Measurements from ENCODE around the gene CNKSR2.

CNKSR2 gene

DNA sequence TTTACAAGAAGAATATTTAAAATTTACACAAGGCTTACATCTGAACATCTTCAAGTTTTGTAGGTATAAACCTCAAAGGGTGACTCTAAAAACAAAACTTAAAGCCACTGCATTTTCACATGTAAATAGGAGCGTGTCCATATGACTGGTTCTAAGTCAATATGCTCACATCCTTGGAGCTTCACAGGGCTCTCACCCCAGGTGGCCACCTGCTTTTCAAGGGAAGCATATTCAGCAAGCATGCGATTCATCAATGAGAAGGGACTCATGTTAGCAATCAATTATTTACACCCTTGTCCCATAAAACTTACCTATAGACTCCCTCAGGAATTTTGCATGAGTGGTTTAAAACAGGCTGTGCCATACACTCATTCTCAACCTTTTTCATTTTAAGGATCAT, 301.7 kb downstream of the CNKSR2 start:
- no peak for DNase-seq

DNA sequence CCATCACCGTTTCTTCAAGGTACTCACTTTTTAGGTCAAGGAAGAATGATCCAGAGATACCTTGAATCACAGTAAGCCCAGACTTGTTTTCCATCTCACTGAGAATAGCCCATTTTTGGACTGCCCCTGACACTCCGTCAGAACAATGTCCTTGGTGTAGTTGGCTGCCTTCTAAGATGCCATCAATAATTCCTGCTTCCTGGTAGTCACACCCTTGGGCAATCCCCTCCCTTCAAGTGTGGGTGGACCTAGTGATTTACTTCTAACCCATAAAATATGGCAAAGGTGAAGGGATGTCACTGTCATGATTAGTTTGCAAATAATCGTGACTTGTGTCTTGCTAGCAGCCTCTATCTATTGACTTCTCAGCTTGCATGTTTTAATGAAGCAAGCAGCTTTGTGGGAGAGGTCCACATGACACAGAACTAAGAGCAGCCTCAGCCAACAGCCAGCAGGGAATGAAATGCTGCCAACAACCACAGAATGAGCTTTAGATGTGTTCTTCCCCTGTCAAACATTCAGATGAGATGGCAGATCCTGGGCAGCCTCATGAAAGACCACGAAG, 303.9 kb downstream of the CNKSR2 start:
- no peak for DNase-seq

DNA sequence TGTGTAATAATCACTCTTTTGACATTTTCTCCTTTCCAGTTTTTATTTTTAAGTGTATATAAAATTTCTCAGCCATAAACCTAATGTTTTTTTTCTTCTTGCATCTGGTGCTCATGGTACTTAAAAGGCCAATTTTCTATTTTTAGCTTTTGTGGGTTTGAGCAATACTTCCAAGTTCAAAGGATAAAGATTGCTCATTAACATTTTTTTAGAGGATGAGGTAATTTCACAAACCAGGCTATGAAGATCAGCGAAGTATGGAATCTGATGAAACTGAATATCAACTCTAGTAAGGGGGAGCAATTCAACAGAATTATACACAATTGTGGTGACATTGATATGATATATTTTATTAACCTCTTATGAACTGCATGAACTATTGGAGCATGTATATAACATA, 309.7 kb downstream of the CNKSR2 start:
- DNase-seq: peak; percentile 76

DNA sequence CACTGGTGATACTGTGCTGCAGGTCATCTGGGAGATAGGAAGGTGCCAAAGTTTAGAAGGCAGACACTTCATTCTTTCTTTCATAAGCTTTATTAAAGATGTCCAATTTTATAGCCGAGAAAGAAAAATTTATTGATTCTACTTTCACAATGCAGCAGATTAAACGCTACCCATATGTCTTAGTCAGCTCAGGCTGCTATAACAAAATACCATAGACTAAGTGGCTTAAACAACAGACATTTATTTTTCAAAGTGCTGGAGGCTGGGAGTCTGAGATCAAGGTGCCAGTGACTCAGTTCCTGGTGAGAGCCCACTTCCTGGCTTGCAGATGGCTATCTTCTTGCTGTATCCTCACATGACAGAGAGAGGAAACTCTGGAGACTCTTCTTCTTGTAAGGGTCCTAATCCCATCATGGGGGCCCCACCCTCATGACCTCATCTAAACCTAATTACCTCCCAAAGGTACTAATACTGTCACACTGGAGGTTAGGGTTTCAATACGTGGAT, 317.3 kb downstream of the CNKSR2 start:
- DNase-seq: no peak

DNA sequence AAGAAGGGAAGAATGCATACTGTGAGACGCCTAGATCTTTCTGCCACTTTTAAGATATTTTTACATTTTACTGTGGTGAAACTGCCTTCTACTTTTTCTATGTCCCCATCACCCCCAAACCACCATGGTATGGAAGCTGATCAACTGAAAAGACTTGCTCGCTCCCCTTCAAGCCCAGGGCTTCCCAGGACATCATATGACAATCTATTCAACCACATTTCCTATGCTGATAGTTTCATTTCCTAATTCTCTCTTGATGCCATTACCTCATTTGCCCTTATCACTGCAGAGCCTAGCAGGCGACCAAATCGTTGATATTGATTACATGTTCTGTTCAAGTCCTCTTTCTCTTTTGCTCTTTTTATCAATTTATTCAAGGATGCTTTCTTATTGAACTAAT, 324.1 kb downstream of the CNKSR2 start:
- no peak for DNase-seq

DNA sequence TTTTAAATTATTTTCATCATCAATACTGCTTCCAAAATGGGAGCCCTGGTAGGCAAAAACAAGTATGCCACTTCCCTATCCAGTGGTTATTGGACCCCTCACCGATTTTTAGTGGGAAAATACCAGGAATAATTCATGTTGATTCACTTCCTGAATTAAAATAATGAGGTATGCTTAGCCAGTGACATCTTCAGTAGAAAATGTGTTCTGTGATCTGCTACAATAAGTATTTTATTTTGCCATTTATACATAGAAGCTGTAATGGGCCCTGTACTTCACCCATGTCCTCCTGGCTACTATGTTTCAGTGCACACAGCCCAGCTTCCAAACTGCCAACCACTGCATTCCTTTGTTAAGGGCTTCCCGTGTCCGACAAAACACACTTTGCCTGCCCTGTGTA, 324.9 kb downstream of the CNKSR2 start:
- peak; percentile 33 for DNase-seq

DNA sequence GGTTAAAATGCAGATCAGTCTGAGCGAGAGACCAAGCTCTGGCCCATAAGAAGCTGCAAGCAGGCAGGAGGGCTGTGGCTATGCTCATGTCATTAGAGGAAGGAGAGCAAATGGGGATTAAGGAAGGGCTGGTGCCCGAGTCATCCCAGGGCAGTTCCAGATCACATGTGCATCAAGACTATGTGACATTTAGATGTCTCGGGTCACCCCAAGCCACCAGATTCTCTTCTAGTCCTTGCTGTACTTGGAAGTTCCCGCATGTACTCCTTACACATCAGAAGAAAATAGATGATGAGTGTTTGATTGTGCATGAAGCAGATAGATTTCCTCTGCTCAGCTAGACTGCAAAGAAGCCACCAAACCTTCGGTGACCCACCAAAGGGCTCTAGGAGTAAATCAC, 326.1 kb downstream of the CNKSR2 start:
- no peak for DNase-seq

DNA sequence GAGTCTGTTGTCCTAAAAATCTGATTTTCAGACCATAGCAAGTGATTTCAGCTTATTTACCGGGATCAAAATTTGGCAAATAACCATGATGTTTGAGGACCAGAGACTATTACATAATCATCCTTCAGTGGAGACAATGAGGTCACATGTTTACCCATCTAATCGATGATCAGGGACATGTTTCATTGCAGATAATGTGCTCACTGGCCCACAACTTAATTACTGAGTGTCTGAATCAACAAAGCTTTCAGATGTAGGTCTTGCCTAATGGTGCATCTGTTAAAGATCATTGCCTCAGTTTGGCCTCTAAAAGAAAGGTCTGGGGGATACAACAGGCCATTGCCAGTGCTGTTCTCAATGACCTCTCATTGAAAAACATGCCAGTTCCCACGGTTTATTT, 326.7 kb downstream of the CNKSR2 start:
- DNase-seq: no peak

DNA sequence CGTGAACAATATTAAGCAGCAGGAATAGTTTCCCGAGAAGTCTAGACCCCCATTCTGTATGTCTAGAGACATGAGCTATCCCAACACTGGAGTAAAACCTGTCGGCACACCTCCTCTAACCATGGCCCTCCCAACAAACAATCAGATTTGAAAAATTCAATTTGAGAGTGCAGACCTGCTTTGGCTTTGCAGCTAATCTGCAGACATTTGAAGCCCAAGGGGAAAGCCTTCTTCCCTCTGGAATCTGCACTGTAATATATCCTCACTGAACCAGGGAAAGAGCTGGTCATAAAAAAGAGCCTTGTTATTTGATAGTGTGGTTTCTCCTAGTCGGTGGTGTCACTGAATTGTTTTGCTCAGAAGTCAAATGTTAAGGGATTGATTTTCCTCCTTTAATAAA, 328.5 kb downstream of the CNKSR2 start:
- DNase-seq: no peak
